ENCODE measurements around the gene SUSD6. TPM values are rescaled to one million over a fixed set of nuclear protein-coding genes. Genes with fewer than 3 reads are reported as not detected.

The SUSD6 gene
- total RNA-seq, 1 donor from 2014 or later, result 68.9 TPM

- DNase-seq (ENCODE audit: low spot score) (no peak), ATAC-seq (no peak)
- intact Hi-C loops (cut with DNase I), result no loop called here
Observed at GRCh38 chr14:69699748-69700303, 88.4 kb downstream of the SUSD6 start.

GRCh38 chr14:69700575-69700974 is 89.2 kb downstream of the SUSD6 start:
- DNase-seq (ENCODE audit: low spot score), result no peak
- no peak for ATAC-seq
- intact Hi-C loops (cut with DNase I), result no loop called here

DNA sequence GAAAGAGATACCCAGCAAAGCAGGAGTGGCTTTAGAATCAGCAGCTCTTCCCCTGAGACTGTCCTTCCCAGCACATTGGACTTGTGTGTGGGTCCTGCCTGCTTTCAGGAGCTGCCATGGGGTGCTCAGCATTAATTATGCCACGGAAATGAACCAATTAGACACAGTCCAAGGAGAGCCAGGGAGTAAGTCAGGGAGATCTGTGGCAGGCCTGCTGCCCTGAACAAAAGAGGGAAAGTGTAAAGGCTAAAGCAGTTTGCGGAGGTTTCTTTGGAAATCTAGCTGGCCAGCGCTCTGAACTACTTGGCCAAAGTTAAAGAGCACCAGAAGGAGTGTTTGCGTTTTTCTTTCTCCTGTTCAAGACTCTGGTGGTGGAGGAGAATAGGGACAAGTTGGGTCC is 89.9 kb downstream of the SUSD6 start:
- DNase-seq (ENCODE audit: low spot score) (no peak), ATAC-seq (peak; percentile 25)
- intact Hi-C loops (cut with DNase I), result no loop called here

GRCh38 chr14:69701857-69702256 is 90.5 kb downstream of the SUSD6 start:
- intact Hi-C loops (cut with DNase I), result no loop called here
- ATAC-seq (no peak), DNase-seq (ENCODE audit: low spot score) (no peak)

GRCh38 chr14:69703047-69704039 is 91.9 kb downstream of the SUSD6 start:
- DNase-seq (ENCODE audit: low spot score) (no peak), ATAC-seq (peak; percentile 38)
- intact Hi-C loops (cut with DNase I), result no loop called here

DNA sequence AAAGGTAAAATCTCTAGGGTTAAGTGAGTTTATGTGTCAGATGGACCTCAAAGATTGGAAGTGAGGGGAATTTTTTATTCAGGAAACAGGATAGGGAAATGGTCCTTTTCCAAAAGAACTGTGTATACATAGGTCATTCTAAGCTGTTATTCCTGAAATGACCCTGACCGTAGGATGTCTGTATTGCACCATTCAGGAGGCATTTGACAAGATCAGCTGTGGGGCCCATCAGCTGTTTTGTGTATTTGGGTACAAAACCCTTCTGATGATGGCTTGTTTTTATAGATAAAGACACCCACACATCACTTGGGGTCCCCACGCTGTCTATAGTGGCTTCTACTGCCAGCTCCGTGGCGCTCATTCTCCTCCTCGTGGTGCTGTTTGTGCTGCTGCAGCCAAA is 92.9 kb downstream of the SUSD6 start:
- DNase-seq (ENCODE audit: low spot score) (no peak), ATAC-seq (no peak)
- intact Hi-C loops (cut with DNase I), result no loop called here

GRCh38 chr14:69705706-69706105 is 94.3 kb downstream of the SUSD6 start:
- intact Hi-C loops (cut with DNase I), result no loop called here
- DNase-seq (ENCODE audit: low spot score), result no peak
- no peak for ATAC-seq

DNA sequence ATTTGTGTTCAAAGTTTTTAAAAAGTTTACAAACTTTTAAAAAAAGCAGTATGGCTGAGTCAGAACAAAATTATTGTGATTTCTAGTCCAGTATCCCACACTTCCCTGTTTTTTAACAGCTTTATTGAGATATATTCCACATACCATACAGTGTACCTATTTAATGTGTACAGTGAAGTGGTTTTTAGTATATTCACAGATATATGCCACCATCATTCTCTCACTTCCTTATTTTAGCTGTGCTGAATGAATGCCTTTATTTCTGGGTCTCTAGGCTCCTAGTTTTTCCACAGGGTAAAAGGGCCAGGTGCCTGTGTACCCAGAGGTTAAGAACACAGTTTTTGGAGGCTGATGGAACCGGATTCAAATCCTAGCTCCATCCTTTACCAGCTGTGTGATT is 96.7 kb downstream of the SUSD6 start:
- intact Hi-C loops (cut with DNase I), result no loop called here
- DNase-seq (ENCODE audit: low spot score), result no peak
- ATAC-seq, result no peak

DNA sequence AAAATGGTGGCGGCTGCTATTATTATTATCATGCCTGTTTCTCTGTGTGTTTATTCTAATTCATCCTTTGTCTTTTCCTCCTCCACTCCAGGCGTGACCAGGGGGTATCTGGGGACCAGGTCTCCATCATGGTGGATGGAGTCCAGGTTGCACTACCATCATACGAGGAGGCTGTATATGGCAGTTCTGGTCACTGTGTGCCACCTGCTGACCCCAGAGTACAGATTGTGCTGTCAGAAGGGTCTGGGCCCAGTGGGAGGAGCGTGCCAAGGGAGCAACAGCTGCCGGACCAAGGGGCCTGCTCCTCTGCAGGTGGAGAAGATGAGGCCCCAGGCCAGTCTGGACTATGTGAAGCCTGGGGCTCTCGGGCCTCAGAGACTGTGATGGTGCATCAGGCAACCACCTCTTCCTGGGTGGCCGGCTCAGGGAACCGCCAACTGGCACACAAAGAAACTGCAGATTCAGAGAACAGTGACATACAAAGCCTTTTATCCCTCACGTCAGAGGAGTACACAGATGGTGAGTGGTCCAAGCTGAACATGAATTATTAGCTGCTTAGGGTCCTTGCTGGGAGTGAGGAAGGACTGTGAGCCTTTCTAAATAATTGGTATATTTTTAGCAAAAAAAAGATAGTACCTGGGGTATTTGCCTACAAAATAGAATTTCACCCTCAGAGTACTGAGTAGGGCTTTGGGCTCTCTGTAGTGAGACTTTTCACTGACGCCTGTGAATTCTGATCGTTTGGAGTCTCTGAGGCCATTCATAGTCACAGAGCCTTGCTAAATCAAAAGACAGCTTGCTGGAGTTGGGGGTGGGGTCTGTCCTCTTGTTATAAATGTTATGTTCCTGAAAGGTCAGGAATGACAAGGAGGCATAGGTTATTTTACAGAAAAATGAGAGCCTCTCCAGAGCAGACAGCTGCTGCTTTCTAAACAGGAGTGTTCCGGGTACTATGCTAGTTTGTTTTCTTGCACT is 97.5 kb downstream of the SUSD6 start:
- ATAC-seq (no peak), DNase-seq (ENCODE audit: low spot score) (no peak)
- intact Hi-C loops (cut with DNase I), result no loop called here

DNA sequence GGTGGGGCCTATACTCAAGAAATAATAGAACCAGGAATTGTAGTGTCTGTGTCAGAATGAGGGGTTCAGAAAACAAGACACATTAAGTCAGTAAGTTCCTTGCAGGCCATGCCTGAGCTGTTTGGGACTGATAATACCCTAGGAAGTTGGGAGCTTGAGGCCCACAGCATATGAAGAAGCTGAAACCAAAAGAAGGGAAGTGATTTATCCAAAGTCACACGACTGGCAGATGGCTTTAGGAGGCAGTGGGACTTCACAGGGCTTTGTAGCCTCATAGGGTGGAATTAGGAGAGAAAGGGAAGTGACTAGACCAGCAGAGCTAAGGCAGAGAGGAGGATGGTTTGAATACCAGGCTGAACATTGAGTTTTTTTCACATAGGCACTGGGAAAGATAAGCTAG is 99.0 kb downstream of the SUSD6 start:
- DNase-seq (ENCODE audit: low spot score) (no peak), ATAC-seq (no peak)
- intact Hi-C loops (cut with DNase I), result no loop called here

DNA sequence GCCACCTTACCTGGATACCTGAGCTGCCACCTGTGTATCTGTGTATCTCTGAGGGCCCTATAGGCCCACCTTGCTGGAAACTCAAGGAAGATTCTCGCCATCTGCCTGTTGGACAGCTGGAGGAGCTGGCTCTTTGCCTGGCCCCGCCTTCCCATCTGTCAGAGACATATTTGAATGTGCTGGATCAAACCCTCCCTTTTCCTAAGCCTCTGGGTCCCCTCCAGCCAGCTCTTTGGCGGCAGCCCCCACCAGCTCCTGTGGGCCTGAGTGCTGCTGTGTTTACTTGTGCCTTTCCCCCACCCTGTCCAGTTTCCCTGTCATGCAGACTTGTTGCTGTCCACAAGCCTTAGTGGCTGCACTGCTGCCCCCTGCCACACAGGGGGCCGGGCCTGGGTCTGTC is 99.7 kb downstream of the SUSD6 start:
- ATAC-seq (peak; percentile 45), DNase-seq (ENCODE audit: low spot score) (peak; percentile 68)
- intact Hi-C loops (cut with DNase I), result no loop called here

DNA sequence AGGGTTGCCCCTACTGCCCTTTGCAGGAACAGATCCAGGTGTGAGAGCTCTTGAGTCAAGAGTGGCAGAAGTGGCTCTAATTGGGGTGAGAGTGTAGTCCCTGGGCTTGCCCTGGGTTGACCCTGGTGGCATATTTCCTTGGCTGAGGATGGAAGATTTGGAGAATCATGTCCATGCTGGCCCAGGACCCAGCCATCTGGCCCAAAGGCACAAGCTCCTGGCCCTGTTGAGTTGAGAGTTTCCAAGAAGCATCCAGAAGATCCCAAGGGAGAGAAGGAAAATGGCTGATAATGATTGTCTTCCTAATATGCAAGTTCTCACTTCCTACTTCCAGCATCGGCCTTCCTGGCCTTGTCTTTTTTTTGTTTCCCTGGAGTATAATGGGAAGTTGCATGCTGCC is 100.1 kb downstream of the SUSD6 start:
- ATAC-seq (peak; percentile 56), DNase-seq (ENCODE audit: low spot score) (no peak)
- intact Hi-C loops (cut with DNase I), result no loop called here

GRCh38 chr14:69711881-69712560 is 100.6 kb downstream of the SUSD6 start:
- peak; percentile 59 for DNase-seq (ENCODE audit: low spot score)
- intact Hi-C loops (cut with DNase I), result no loop called here
- peak; percentile 38 for ATAC-seq

DNA sequence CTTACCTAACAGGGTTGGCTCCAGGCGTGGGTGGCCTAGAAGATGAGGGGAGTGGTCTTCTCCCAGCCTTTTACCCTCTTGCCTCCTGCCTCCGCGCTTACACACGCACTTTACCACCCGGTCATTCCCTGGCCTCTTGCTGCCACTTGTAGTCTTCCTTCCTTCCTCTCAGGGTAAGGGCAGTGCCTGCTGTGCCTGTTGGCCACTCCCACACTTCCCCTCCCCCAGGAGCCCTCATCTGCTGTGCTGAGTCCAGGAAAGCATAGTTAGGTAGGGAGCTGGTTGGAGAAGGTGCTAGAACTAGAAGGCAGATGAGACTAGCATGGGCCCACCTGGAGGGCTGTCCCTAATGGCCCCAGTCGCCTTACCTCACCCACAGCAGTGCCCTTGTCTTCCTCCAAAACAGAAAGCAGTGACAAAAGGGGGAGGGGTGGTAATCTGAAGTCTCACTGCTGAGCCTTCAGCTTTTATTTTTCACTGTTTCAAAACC is 101.2 kb downstream of the SUSD6 start:
- DNase-seq (ENCODE audit: low spot score) (no peak), ATAC-seq (peak; percentile 43)
- intact Hi-C loops (cut with DNase I), result no loop called here

GRCh38 chr14:69713209-69713781 is 101.9 kb downstream of the SUSD6 start:
- intact Hi-C loops (cut with DNase I), result no loop called here
- no peak for ATAC-seq

DNA sequence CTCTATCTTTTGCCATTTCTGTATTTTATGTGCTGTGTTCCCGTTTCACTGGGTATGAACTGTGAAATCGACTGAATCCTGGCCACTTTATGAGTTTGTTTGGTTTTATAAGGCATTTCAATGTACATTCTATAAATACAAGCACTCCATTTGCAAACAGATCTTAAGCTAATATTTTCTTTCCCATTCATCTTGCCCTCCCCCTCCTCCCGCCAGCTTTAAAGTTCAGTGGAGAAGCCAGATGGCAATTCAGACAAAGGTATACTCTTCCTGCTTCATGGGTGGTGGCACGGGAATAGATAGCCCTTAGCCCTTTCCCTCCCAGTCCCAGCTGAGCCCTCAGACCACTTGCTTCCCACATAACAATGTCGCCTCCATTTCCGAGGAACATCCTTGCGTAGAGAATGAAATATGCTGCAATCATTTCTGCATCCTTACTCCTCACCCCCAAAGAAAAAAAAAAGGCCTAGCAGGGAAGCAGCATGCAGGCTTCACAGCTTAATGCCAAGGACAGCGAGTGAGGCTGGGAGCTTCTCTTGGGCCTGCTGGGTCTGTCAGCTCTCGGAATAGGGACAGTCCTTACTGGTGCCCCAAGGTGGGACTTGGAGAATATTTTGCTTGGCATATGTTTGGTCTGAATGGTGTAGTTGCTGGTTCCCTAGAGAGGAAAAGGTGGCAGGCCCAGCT is 102.7 kb downstream of the SUSD6 start:
- intact Hi-C loops (cut with DNase I), result no loop called here
- no peak for ATAC-seq
- no peak for DNase-seq (ENCODE audit: low spot score)

More at GRCh38 chr14:69713209-69713781, 101.9 kb downstream of the SUSD6 start:
- DNase-seq (ENCODE audit: low spot score), result no peak

DNA sequence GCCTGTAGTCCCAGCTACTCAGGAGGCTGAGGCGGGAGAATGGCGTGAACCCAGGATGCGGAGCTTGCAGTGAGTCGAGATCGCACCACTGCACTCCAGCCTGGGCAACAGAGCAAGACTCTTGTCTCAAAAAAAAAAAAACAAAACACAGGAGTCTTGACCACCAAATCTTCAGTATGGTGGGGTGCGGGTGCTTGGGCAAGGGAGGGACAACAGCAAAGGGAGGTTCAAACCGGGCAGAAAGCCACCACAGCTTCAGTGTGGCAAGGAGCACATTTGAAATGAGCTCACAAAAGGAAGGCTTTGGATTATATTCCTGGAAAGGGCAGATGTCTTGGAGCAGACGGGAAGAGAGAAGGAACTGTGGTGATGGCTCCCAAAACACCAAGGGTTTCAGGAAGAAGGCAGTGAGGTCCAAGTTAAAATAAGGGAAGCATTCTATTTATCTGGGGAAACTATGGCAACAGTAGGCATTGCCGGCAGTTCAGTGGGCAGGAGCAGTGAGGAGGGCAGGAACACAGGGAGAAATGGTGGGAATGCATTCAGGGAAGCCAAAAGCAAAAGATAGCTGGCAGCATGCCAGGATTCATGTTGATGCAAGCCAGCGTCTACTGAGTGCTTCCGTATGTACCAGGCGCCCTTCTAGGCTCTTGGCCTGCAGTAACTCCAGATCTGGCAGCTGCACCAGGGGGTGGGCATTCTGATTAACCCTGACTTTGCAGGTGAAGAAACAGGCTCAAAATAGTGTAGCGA is 104.5 kb downstream of the SUSD6 start:
- ATAC-seq (peak; percentile 64), DNase-seq (ENCODE audit: low spot score) (peak; percentile 79)
- intact Hi-C loops (cut with DNase I), result no loop called here
